GM12878 (cell line): ENCODE results near the gene KDM8. TPM values are rescaled to one million over a fixed set of nuclear protein-coding genes. Genes with fewer than 3 reads are reported as not detected.

Experiments used
- DPF2 ChIP-seq: fragments of 450-650 bp; IDR thresholded peaks from 2 replicates; pipeline ENCODE4 v1.6.1; 2017; ENCODE audit warnings: mild to moderate bottlenecking
- FOXK2 ChIP-seq: fragments of 450-650 bp; IDR thresholded peaks from 2 replicates; pipeline ENCODE4 v1.6.1; 2017; ENCODE audit warnings: mild to moderate bottlenecking, moderate library complexity
- PAX5 ChIP-seq: IDR thresholded peaks from 2 replicates; pipeline ENCODE4 v1.6.1; 2011; ENCODE audit warnings: low read depth, low read length, borderline replicate concordance
- POLR2AphosphoS2 ChIP-seq: IDR thresholded peaks from 2 replicates; pipeline ENCODE4 v1.6.1; 2011; ENCODE audit warnings: low read depth, mild to moderate bottlenecking, low read length, improper control_type of control experiment, moderate library complexity
- SMAD5 ChIP-seq: IDR thresholded peaks from 2 replicates; pipeline ENCODE4 v1.6.1; 2016; ENCODE audit warnings: antibody characterized with exemption, low read depth
- SUZ12 ChIP-seq: fragments of 200-600 bp; sonication (generic); IDR thresholded peaks from one replicate; pipeline ENCODE4 v1.6.1; 2018; ENCODE audit warnings: antibody characterized with exemption, mild to moderate bottlenecking; ENCODE audit not compliant: unreplicated experiment
- polyA plus RNA-seq, 11 experiments: library from polyadenylated mRNA; depleted of rRNA in 4 of 11; unstranded in 6 of 11; stranded (reverse) in 5 of 11; fragments of >200 nt; fragmentation: Nextera tagmentation in 4 of 11; fragmentation: Illumina TruSeq in 1 of 11; extraction: Ambion mirVana in 4 of 11; extraction: Trizol in 1 of 11; gene quantifications; 1 replicate in 1 of 11; 2 replicates in 10 of 11; pipeline versions ENCODE4 v1.2.1 to v1.2.3, GENCODE V29; 2011 to 2016; ENCODE audit warnings: inconsistent platforms in 2 of 11, missing spikeins in 2 of 11, low read depth in 1 of 11
- total RNA-seq, 4 experiments: library from RNA; depleted of rRNA in 3 of 4; stranded (reverse); fragments of >200 nt in 3 of 4; fragmentation: Illumina TruSeq in 1 of 4; extraction: Trizol in 1 of 4; gene quantifications; 2 replicates each; pipeline versions ENCODE4 v1.2.1 to v1.2.3, GENCODE V29; 2013 to 2021
- TF ChIP-seq, protein P1 (sequence below): fragments of 450-650 bp; IDR thresholded peaks from 2 replicates; pipeline ENCODE4 v1.6.1; 2018; ENCODE audit warnings: borderline replicate concordance, mild to moderate bottlenecking; ENCODE audit not compliant: partially characterized antibody
- TF ChIP-seq, protein P2 (sequence below), 3 experiments: IDR thresholded peaks in 2 of 3; conservative IDR thresholded peaks in 1 of 3; 2 replicates each; pipeline ENCODE4 v1.5.1; 2011; ENCODE audit warnings: low read depth in 3 of 3, low read length in 3 of 3, mild to moderate bottlenecking in 3 of 3, control low read depth in 2 of 3, moderate library complexity in 2 of 3, inconsistent platforms in 1 of 3, mixed read lengths in 1 of 3; ENCODE audit not compliant: control insufficient read depth in 2 of 3, insufficient read depth in 1 of 3; ENCODE audit errors: extremely low read depth in 1 of 3
- TF ChIP-seq, protein P3 (sequence below): IDR thresholded peaks from 2 replicates; pipeline ENCODE4 v1.6.1; 2011; ENCODE audit warnings: borderline replicate concordance, low read depth, mild to moderate bottlenecking, moderate library complexity, low read length; ENCODE audit not compliant: insufficient read depth, poor library complexity, severe bottlenecking

The KDM8 gene
- total and polyA plus RNA-seq, 10 of the 15 experiments (the other 5 are each of a cell fraction or from before 2014, with no cell fraction given) = 0.79 to 8.9 (median 5.8) TPM

DNA sequence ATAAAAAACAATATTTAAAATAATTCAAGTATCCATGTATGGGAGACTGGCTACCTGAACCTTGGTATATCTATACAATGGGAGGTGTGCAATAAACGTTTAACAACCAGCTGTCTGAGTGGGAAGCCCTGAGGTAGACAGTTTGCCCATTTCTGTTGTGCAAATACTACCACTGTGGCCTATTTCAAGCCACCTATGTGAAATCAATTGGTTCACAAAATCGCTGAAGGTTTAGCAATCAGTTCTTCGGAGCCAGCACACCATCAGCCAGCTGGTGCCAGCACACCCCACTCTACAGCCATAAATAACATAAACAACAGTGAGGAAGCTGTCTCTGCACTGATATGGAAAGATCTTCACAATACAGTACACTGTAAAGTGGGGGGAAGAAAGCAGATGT, 46.7 kb upstream of the KDM8 start (continued):
- TF ChIP-seq, protein P1, sequence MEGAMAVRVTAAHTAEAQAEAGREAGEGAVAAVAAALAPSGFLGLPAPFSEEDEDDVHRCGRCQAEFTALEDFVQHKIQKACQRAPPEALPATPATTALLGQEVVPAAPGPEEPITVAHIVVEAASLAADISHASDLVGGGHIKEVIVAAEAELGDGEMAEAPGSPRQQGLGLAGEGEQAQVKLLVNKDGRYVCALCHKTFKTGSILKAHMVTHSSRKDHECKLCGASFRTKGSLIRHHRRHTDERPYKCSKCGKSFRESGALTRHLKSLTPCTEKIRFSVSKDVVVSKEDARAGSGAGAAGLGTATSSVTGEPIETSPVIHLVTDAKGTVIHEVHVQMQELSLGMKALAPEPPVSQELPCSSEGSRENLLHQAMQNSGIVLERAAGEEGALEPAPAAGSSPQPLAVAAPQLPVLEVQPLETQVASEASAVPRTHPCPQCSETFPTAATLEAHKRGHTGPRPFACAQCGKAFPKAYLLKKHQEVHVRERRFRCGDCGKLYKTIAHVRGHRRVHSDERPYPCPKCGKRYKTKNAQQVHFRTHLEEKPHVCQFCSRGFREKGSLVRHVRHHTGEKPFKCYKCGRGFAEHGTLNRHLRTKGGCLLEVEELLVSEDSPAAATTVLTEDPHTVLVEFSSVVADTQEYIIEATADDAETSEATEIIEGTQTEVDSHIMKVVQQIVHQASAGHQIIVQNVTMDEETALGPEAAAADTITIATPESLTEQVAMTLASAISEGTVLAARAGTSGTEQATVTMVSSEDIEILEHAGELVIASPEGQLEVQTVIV = no peak
- no peak for TF ChIP-seq SUZ12
- no peak for TF ChIP-seq PAX5
- TF ChIP-seq POLR2AphosphoS2 = no peak
- TF ChIP-seq DPF2 = no peak
- TF ChIP-seq, protein P2, sequence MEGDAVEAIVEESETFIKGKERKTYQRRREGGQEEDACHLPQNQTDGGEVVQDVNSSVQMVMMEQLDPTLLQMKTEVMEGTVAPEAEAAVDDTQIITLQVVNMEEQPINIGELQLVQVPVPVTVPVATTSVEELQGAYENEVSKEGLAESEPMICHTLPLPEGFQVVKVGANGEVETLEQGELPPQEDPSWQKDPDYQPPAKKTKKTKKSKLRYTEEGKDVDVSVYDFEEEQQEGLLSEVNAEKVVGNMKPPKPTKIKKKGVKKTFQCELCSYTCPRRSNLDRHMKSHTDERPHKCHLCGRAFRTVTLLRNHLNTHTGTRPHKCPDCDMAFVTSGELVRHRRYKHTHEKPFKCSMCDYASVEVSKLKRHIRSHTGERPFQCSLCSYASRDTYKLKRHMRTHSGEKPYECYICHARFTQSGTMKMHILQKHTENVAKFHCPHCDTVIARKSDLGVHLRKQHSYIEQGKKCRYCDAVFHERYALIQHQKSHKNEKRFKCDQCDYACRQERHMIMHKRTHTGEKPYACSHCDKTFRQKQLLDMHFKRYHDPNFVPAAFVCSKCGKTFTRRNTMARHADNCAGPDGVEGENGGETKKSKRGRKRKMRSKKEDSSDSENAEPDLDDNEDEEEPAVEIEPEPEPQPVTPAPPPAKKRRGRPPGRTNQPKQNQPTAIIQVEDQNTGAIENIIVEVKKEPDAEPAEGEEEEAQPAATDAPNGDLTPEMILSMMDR (IDR thresholded peaks at IDR 0.05 in 2 of 3, conservative IDR thresholded peaks at IDR 0.05 in 1 of 3; ENCODE audit: control insufficient read depth in 2 of 3, extremely low read depth in 1 of 3, insufficient read depth in 1 of 3, low read depth in 3 of 3, low read length in 3 of 3) = 0 out of 6 replicates have a peak, but pooled peaks of 1 of the 3 experiments have one; percentile 2
- no peak for TF ChIP-seq FOXK2
- TF ChIP-seq, protein P3, sequence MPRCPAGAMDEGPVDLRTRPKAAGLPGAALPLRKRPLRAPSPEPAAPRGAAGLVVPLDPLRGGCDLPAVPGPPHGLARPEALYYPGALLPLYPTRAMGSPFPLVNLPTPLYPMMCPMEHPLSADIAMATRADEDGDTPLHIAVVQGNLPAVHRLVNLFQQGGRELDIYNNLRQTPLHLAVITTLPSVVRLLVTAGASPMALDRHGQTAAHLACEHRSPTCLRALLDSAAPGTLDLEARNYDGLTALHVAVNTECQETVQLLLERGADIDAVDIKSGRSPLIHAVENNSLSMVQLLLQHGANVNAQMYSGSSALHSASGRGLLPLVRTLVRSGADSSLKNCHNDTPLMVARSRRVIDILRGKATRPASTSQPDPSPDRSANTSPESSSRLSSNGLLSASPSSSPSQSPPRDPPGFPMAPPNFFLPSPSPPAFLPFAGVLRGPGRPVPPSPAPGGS = peak; percentile 24
- TF ChIP-seq SMAD5 = no peak
- TF ChIP-seq, all 136 proteins: peak for 2
